ENCODE results near the gene OR51B4.

OR51B4 gene

DNA sequence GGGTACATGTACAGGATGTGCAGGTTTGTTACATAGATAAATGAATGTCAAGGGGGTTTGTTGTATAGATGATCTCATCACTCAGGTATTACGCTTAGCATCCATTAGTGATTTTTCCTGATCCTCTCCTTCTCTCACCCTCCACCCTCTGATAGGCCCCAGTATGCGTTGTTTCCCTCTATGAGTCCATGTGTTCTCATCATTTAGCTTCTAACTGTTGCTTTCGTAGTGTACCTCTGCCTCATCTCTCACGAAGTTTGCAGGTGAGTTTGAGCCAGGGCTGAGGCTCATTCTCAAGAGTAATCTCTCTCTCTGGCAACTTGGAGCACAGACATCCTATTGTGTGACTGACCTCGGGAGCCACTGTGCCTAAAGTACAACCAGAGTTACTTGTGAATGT, 27.4 kb downstream of the OR51B4 start:
- TF ChIP-seq, protein P1, sequence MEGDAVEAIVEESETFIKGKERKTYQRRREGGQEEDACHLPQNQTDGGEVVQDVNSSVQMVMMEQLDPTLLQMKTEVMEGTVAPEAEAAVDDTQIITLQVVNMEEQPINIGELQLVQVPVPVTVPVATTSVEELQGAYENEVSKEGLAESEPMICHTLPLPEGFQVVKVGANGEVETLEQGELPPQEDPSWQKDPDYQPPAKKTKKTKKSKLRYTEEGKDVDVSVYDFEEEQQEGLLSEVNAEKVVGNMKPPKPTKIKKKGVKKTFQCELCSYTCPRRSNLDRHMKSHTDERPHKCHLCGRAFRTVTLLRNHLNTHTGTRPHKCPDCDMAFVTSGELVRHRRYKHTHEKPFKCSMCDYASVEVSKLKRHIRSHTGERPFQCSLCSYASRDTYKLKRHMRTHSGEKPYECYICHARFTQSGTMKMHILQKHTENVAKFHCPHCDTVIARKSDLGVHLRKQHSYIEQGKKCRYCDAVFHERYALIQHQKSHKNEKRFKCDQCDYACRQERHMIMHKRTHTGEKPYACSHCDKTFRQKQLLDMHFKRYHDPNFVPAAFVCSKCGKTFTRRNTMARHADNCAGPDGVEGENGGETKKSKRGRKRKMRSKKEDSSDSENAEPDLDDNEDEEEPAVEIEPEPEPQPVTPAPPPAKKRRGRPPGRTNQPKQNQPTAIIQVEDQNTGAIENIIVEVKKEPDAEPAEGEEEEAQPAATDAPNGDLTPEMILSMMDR (IDR thresholded peaks at IDR 0.05; ENCODE audit: poor library complexity, severe bottlenecking), result no peak
- no peaks in the 10 kb centered on the region for H3K36me3 ChIP-seq (ENCODE audit: low read depth)
- no peaks in the 10 kb centered on the region for H3K27me3 ChIP-seq (ENCODE audit: insufficient read depth, poor library complexity, severe bottlenecking)
- no peaks in the 10 kb centered on the region for H3K9me3 ChIP-seq (ENCODE audit: severe bottlenecking)
- ATAC-seq (ENCODE audit: low read depth) (peak; percentile 41; the same call in 2 of the 3 replicates), DNase-seq (ENCODE audit: low spot score) (no peak)
- H3K27ac ChIP-seq (ENCODE audit: poor library complexity, severe bottlenecking), result no peak overlapping the region
- H3K4me1 ChIP-seq (ENCODE audit: insufficient read depth, poor library complexity, severe bottlenecking), result peaks cover 7% of the 10 kb centered on the region
- no peak overlapping the region for H3K4me3 ChIP-seq (ENCODE audit: severe bottlenecking)

DNA sequence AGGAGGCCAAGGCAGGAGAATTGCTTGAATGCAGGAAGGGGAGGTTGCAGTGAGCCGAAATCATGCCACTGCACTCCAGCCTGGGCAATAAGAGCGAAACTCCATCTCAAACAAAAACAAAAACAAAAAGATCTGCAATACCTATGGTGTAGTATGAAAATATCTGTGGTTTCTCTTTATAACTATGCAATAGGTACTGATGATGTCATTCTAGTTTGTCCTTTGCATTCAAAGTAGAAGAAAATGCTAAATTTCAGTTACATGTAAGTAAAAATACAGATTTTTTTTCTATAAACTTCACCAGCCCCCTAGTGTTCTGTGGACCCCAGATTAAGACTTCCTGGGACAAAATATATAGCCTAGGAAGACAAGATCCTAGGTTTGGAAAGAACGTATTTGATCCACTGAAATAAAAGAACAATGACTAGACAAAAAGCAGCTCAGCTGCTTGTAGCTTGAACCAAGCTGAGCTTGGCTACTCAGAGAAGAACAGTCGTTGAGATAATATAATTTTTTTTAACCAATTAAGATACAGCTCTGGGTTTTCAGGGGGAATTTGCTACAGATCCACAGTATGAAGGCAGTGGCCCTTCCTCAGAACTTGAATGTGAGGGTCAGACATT, 29.2 kb downstream of the OR51B4 start:
- Histone ChIP-seq H3K9me3 (ENCODE audit: severe bottlenecking) (no peaks in the 10 kb centered on the region), H3K27ac (ENCODE audit: poor library complexity, severe bottlenecking) (no peak overlapping the region), H3K27me3 (ENCODE audit: insufficient read depth, poor library complexity, severe bottlenecking) (no peaks in the 10 kb centered on the region), H3K4me3 (ENCODE audit: severe bottlenecking) (no peak overlapping the region), H3K4me1 (ENCODE audit: insufficient read depth, poor library complexity, severe bottlenecking) (peaks cover 7% of the 10 kb centered on the region), H3K36me3 (ENCODE audit: low read depth) (no peaks in the 10 kb centered on the region)
- no peak for ATAC-seq (ENCODE audit: low read depth)
- DNase-seq (ENCODE audit: low spot score), result no peak
- TF ChIP-seq, protein P1 (IDR thresholded peaks at IDR 0.05; ENCODE audit: poor library complexity, severe bottlenecking), result no peak

DNA sequence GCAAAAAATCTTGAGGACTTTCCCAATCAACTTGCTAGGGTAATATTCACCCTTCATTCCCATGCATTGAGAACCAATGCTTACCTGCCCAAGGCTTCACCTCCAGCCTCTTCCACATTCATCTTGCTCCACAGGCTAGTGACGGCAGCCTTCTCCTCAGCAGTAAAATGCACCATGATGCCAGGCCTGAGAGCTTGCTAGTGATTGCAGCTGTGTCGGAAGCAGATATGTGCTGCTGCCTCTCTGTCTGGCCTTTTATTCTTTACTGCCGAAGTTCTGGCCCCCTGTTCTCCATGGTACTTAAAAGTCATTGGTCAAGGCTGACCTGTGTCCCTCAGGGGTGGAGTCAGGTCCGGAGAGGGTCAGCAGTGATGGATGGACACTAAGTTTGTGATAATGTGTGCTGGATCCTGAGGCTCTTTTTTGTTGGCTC, 32.0 kb downstream of the OR51B4 start, which contains the start of gene HBE1:
TSS of gene HBE1 (minus strand) at position 231 of the 433 bp plus-strand sequence. CDS start at position 176, 55 bp downstream.
- TF ChIP-seq, protein P1 (IDR thresholded peaks at IDR 0.05; ENCODE audit: poor library complexity, severe bottlenecking), result no peak
- Histone ChIP-seq H3K4me3 (ENCODE audit: severe bottlenecking) (no peak within 1 kb of the TSS), H3K9me3 (ENCODE audit: severe bottlenecking) (no peaks in the 10 kb centered on the region), H3K4me1 (ENCODE audit: insufficient read depth, poor library complexity, severe bottlenecking) (peaks cover 7% of the 10 kb centered on the region), H3K27me3 (ENCODE audit: insufficient read depth, poor library complexity, severe bottlenecking) (no peaks in the 10 kb centered on the region), H3K36me3 (ENCODE audit: low read depth) (no peaks in the 10 kb centered on the region), H3K27ac (ENCODE audit: poor library complexity, severe bottlenecking) (no peak within 1 kb of the TSS)
- ATAC-seq (ENCODE audit: low read depth) (no peak), DNase-seq (ENCODE audit: low spot score) (no peak)

DNA sequence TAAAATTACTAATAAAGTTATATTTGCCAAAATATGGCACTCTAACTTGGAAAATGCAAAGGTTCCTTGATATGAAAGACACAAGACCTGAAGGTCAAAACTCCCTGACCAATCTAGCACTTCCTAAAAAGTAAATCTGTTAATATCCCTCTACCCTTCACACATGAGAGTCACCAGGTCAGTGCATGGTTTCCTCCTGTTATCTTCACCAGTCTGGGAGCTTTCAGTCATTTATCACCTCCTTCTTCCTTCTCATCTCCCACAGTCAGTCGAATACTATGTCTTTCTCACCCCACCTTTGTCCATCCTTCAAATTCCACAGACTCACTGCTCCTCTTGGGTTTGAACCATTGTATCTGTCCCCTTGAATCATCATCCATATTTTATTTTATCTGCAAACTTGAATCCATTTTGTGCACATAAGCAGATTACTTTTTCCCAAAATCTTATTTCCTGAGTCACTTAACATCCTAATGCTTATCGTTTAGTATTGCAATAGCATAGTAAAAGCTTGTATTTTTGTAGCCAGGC, 34.6 kb downstream of the OR51B4 start:
- H3K4me3 ChIP-seq (ENCODE audit: severe bottlenecking), result no peak overlapping the region
- no peaks in the 10 kb centered on the region for H3K36me3 ChIP-seq (ENCODE audit: low read depth)
- no peaks in the 10 kb centered on the region for H3K27me3 ChIP-seq (ENCODE audit: insufficient read depth, poor library complexity, severe bottlenecking)
- DNase-seq (ENCODE audit: low spot score), result no peak
- no peak overlapping the region for H3K27ac ChIP-seq (ENCODE audit: poor library complexity, severe bottlenecking)
- no peak for ATAC-seq (ENCODE audit: low read depth)
- TF ChIP-seq, protein P1 (IDR thresholded peaks at IDR 0.05; ENCODE audit: poor library complexity, severe bottlenecking), result no peak
- H3K9me3 ChIP-seq (ENCODE audit: severe bottlenecking), result no peaks in the 10 kb centered on the region
- no peaks in the 10 kb centered on the region for H3K4me1 ChIP-seq (ENCODE audit: insufficient read depth, poor library complexity, severe bottlenecking)

DNA sequence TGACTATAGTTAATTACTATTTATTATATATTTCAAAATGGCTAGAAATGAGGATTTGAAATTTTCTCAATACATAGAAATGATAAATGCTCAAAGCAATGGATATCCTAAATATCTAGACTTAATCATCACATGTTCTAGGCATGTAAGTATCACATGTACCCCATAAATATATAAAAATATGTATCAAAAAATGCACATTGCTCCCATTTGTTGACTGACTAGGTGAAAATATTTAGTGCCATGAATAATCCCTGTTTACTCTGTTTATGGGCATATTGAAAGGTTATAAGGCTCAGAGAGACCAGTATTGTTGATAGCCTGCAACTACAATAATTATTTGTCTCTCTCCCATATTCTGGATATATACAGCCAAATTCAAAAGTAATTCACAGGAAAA, 35.1 kb downstream of the OR51B4 start:
- no peaks in the 10 kb centered on the region for H3K4me1 ChIP-seq (ENCODE audit: insufficient read depth, poor library complexity, severe bottlenecking)
- no peaks in the 10 kb centered on the region for H3K36me3 ChIP-seq (ENCODE audit: low read depth)
- H3K27me3 ChIP-seq (ENCODE audit: insufficient read depth, poor library complexity, severe bottlenecking), result no peaks in the 10 kb centered on the region
- no peak overlapping the region for H3K4me3 ChIP-seq (ENCODE audit: severe bottlenecking)
- no peaks in the 10 kb centered on the region for H3K9me3 ChIP-seq (ENCODE audit: severe bottlenecking)
- ATAC-seq (ENCODE audit: low read depth) (no peak), DNase-seq (ENCODE audit: low spot score) (no peak)
- TF ChIP-seq, protein P1 (IDR thresholded peaks at IDR 0.05; ENCODE audit: poor library complexity, severe bottlenecking), result no peak
- no peak overlapping the region for H3K27ac ChIP-seq (ENCODE audit: poor library complexity, severe bottlenecking)

All from RWPE2 (cell line).